HepG2 (cell line): Measurements from ENCODE around the gene SMIM41. TPM values are rescaled to one million over a fixed set of nuclear protein-coding genes. Genes with fewer than 3 reads are reported as not detected.

Experiments
- AGO2 ChIP-seq: fragments of 200-400 bp; formaldehyde crosslinking; optimal IDR thresholded peaks from 2 replicates; pipeline ENCODE3; 2017; ENCODE audit warnings: mild to moderate bottlenecking, low read depth, low read length, moderate library complexity
- ATAD3A ChIP-seq: sonication (generic); formaldehyde crosslinking; IDR thresholded peaks from 2 replicates; pipeline ENCODE4 v1.4.0; 2020; ENCODE audit warnings: missing genetic modification reagents
- CBX2 ChIP-seq, 2 experiments: fragments of 200-600 bp in 1 of 2; sonication (generic); formaldehyde crosslinking in 1 of 2; IDR thresholded peaks; 2 replicates each; pipeline versions ENCODE4 v1.7.0 to v1.8.1; 2018 to 2022; ENCODE audit warnings: low read depth in 2 of 2, low read length in 1 of 2, mild to moderate bottlenecking in 1 of 2, missing genetic modification reagents in 1 of 2
- FOXO1 ChIP-seq: sonication (generic); formaldehyde crosslinking; IDR thresholded peaks from 2 replicates; pipeline ENCODE4 v1.4.0; 2020; ENCODE audit warnings: missing genetic modification reagents
- FUBP1 ChIP-seq: sonication (generic); formaldehyde crosslinking; IDR thresholded peaks from 2 replicates; pipeline ENCODE4 v1.5.1; 2020; ENCODE audit warnings: missing genetic modification reagents, mild to moderate bottlenecking, borderline replicate concordance
- HNRNPUL1 ChIP-seq: fragments of 200-400 bp; formaldehyde crosslinking; IDR thresholded peaks from 2 replicates; pipeline ENCODE4 v1.6.1; 2017; ENCODE audit warnings: low read depth, mild to moderate bottlenecking, low read length, moderate library complexity
- LCORL ChIP-seq, 2 experiments: fragments of 450-650 bp in 1 of 2; sonication (generic) in 1 of 2; formaldehyde crosslinking in 1 of 2; IDR thresholded peaks; 2 replicates each; pipeline versions ENCODE4 v1.5.0 to v1.6.1; 2017 to 2020; ENCODE audit warnings: antibody characterized with exemption in 1 of 2, missing genetic modification reagents in 1 of 2
- MLX ChIP-seq: IDR thresholded peaks from 2 replicates; pipeline ENCODE4 v1.6.1; 2016
- NFE2 ChIP-seq: sonication (generic); formaldehyde crosslinking; IDR thresholded peaks from 2 replicates; pipeline ENCODE4 v1.4.0; 2020; ENCODE audit warnings: missing genetic modification reagents
- RFXAP ChIP-seq: sonication (generic); formaldehyde crosslinking; IDR thresholded peaks from 2 replicates; pipeline ENCODE4 v1.4.0; 2020; ENCODE audit warnings: missing genetic modification reagents, borderline replicate concordance
- RNF2 ChIP-seq: fragments of 450-650 bp; conservative IDR thresholded peaks from 2 replicates; pipeline ENCODE4 v1.6.1; 2016; ENCODE audit warnings: low read depth
- SALL2 ChIP-seq: sonication (generic); formaldehyde crosslinking; IDR thresholded peaks from 2 replicates; pipeline ENCODE4 v1.8.1; 2023; ENCODE audit warnings: mild to moderate bottlenecking, missing genetic modification reagents, inconsistent platforms
- SUZ12 ChIP-seq: fragments of 150-350 bp; IDR thresholded peaks from 2 replicates; pipeline ENCODE4 v1.6.1; 2014; ENCODE audit warnings: low read depth, low read length
- TAF1 ChIP-seq: sonication (generic); formaldehyde crosslinking; IDR thresholded peaks from 2 replicates; pipeline ENCODE4 v1.4.0; 2020; ENCODE audit warnings: missing genetic modification reagents
- TGIF2 ChIP-seq: IDR thresholded peaks from 2 replicates; pipeline ENCODE4 v1.6.1; 2016; ENCODE audit warnings: control low read depth, missing compliant biosample characterization
- ZNF256 ChIP-seq: sonication (generic); formaldehyde crosslinking; conservative IDR thresholded peaks from 2 replicates; pipeline ENCODE4 v1.4.0; 2020; ENCODE audit warnings: missing genetic modification reagents
- ZNF335 ChIP-seq: sonication (generic); formaldehyde crosslinking; IDR thresholded peaks from 2 replicates; pipeline ENCODE4 v1.4.0; 2020; ENCODE audit warnings: missing genetic modification reagents
- ZNF34 ChIP-seq: sonication (generic); formaldehyde crosslinking; IDR thresholded peaks from 2 replicates; pipeline ENCODE4 v1.4.0; 2020; ENCODE audit warnings: mild to moderate bottlenecking, missing genetic modification reagents, borderline replicate concordance
- ZNF451 ChIP-seq: sonication (generic); formaldehyde crosslinking; IDR thresholded peaks from 2 replicates; pipeline ENCODE4 v1.5.0; 2020; ENCODE audit warnings: mild to moderate bottlenecking, missing genetic modification reagents
- ZNF562 ChIP-seq: sonication (generic); formaldehyde crosslinking; IDR thresholded peaks from 2 replicates; pipeline ENCODE4 v1.8.0; 2022; ENCODE audit warnings: missing genetic modification reagents, borderline replicate concordance
- ZNF563 ChIP-seq: sonication (generic); formaldehyde crosslinking; IDR thresholded peaks from 2 replicates; pipeline ENCODE4 v1.8.0; 2022; ENCODE audit warnings: mild to moderate bottlenecking, moderate library complexity, missing genetic modification reagents
- ZNF570 ChIP-seq: sonication (generic); formaldehyde crosslinking; IDR thresholded peaks from 2 replicates; pipeline ENCODE4 v1.4.0; 2020; ENCODE audit warnings: mild to moderate bottlenecking, missing genetic modification reagents, borderline replicate concordance
- ZNF75D ChIP-seq: sonication (generic); formaldehyde crosslinking; IDR thresholded peaks from 2 replicates; pipeline ENCODE4 v1.8.1; 2023; ENCODE audit warnings: missing genetic modification reagents, mild to moderate bottlenecking, borderline replicate concordance
- ZSCAN9 ChIP-seq: IDR thresholded peaks from 2 replicates; pipeline ENCODE4 v1.6.1; 2016; ENCODE audit warnings: borderline replicate concordance
- polyA plus RNA-seq, 8 experiments: library from polyadenylated mRNA; depleted of rRNA in 3 of 8; stranded (reverse) in 7 of 8; unstranded in 1 of 8; fragments of >200 nt; fragmentation: Illumina TruSeq in 4 of 8; extraction: Trizol in 4 of 8; gene quantifications; 2 replicates each; pipeline versions ENCODE4 v1.2.1 to v1.2.3, GENCODE V29; 2011 to 2016; ENCODE audit warnings: low read depth in 4 of 8, missing spikeins in 1 of 8, mixed read lengths in 1 of 8; ENCODE audit not compliant: insufficient read depth in 1 of 8
- total RNA-seq, 5 experiments: library from RNA; depleted of rRNA; stranded (reverse); fragments of >200 nt; fragmentation: Illumina TruSeq; extraction: Trizol; gene quantifications; 2 replicates each; pipeline ENCODE4 v1.2.3, GENCODE V29; 2016; ENCODE audit warnings: low read depth in 1 of 5
- TF ChIP-seq, protein P1 (sequence below): sonication (generic); formaldehyde crosslinking; IDR thresholded peaks from 2 replicates; pipeline ENCODE4 v1.5.1; 2020; ENCODE audit warnings: missing genetic modification reagents, mild to moderate bottlenecking, borderline replicate concordance
- TF ChIP-seq, protein P2 (sequence below): IDR thresholded peaks from 2 replicates; pipeline ENCODE4 v1.6.1; 2016; ENCODE audit warnings: missing biosample characterization, missing genetic modification reagents, low read depth

SMIM41 gene
- total and polyA plus RNA-seq, 2 of the 13 experiments (the other 11 are each of a cell fraction or from before 2014, with no cell fraction given), result not detected

GRCh38 chr12:52119398-52120254 is 40.1 kb downstream of the SMIM41 start (continued):
- TF ChIP-seq ZNF563 (CRISPR knock-in tag) (peak; percentile 26; the same call in 1 of the 2 replicates), CBX2 (IDR thresholded peaks at IDR 0.05; ENCODE audit: low read depth, low read length) (no peak), CBX2 (CRISPR knock-in tag; IDR thresholded peaks at IDR 0.05; ENCODE audit: low read depth) (no peak), ZSCAN9 (no peak), TGIF2 (CRISPR knock-in tag) (no peak), RNF2 (no peak), ZNF34 (CRISPR knock-in tag) (no peak), AGO2 (no peak), TAF1 (CRISPR knock-in tag) (no peak), ZNF451 (CRISPR knock-in tag) (no peak), LCORL (IDR thresholded peaks at IDR 0.05) (no peak), LCORL (CRISPR knock-in tag; IDR thresholded peaks at IDR 0.05) (peak; percentile 69; the same call in 1 of the 2 replicates), FUBP1 (no peak), SALL2 (peak; percentile 1; the same call in 1 of the 2 replicates), ATAD3A (no peak), NFE2 (CRISPR knock-in tag) (no peak), SUZ12 (no peak), ZNF75D (CRISPR knock-in tag) (no peak), ZNF335 (no peak), ZNF256 (CRISPR knock-in tag) (no peak), MLX (CRISPR knock-in tag) (0 out of 2 replicates have a peak, but pooled peaks have one; percentile 25), ZNF570 (CRISPR knock-in tag) (no peak), ZNF562 (CRISPR knock-in tag) (no peak), RFXAP (CRISPR knock-in tag) (peak; percentile 44), FOXO1 (CRISPR knock-in tag) (peak; percentile 70; the same call in 1 of the 2 replicates), HNRNPUL1 (no peak)
- TF ChIP-seq, protein P1, sequence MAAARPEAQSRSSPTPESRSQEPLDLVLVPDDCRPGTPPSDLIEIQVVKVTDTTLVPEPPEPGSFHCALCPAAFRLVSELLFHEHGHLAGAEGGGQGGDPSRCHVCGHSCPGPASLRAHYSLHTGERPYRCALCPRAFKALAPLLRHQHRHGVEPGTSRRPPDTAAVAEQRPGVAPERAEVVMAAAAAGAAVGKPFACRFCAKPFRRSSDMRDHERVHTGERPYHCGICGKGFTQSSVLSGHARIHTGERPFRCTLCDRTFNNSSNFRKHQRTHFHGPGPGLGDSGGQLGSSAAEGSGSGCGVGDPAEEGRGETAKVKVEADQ, result 0 out of 2 replicates have a peak, but pooled peaks have one; percentile 51
- TF ChIP-seq, protein P2, sequence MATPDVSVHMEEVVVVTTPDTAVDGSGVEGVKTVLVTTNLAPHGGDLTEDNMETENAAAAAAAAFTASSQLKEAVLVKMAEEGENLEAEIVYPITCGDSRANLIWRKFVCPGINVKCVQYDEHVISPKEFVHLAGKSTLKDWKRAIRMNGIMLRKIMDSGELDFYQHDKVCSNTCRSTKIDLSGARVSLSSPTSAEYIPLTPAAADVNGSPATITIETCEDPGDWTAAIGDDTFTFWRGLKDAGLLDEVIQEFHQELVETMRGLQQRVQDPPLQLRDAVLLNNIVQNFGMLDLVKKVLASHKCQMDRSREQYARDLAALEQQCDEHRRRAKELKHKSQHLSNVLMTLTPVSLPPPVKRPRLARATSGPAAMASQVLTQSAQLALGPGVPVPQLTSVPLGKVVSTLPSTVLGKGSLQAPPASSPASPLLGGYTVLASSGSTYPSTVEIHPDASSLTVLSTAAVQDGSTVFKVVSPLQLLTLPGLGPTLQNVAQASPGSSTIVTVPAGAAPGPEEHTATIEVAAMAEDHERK (CRISPR knock-in tag), result no peak
